DND-41 (cell line): ENCODE measurements around the gene POTEC.
"Not testable (repeated sequence)": the region's sequence is repeated elsewhere in the genome, so short reads cannot be mapped to it uniquely, and the experiment has no call there.

Source experiments
- CTCF ChIP-seq: IDR thresholded peaks from 2 replicates; pipeline ENCODE4 v1.5.1; 2012; ENCODE audit warnings: borderline replicate concordance, low read length, moderate library complexity, mild to moderate bottlenecking; ENCODE audit not compliant: poor library complexity, severe bottlenecking; ENCODE audit errors: extremely low read depth
- EZH2 ChIP-seq: IDR thresholded peaks from 3 replicates; pipeline ENCODE4 v1.6.1; 2012; ENCODE audit warnings: borderline replicate concordance, low read depth, mild to moderate bottlenecking, moderate library complexity, low read length, inconsistent platforms; ENCODE audit not compliant: severe bottlenecking

GRCh38 chr18:14489256-14490014, 54.0 kb downstream of the POTEC start:
- TF ChIP-seq CTCF, EZH2: not testable (repeated sequence)
